K562 (cell line): ENCODE data around the gene B3GALNT2. TPM values are rescaled to one million over a fixed set of nuclear protein-coding genes. Genes with fewer than 3 reads are reported as not detected.
A peak's percentile ranks its signal among the peaks of the same experiment; 100 is the strongest.

Experiments
- ATAC-seq: fragments of 200-7000 bp; cut with Tn5 transposase; 3 replicates; pipeline ENCODE4 v1.9.1; 2020; ENCODE audit warnings: moderate library complexity
- BruUV-seq: library from RNA; stranded (reverse); fragments of 400-500 nt; replicated peaks from 2 replicates; lab custom pipeline; 2021; lab: Mats Ljungman, UMichigan
- CTCF ChIA-PET: fragments of 300-600 bp; formaldehyde crosslinking; extraction: SDS; loops from one replicate; lab custom pipeline; 2021; ENCODE audit warnings: low intra/inter-chr PET ratio; lab: Yijun Ruan, JAX
- POLR2A ChIA-PET: fragments of 300-600, 350-650 bp; sonication (Branson Sonifier 250); formaldehyde crosslinking; extraction: SDS; loops from one replicate; lab custom pipeline; 2021; ENCODE audit warnings: antibody characterized with exemption, inconsistent platforms; lab: Yijun Ruan, JAX
- DNase-seq, 4 experiments: peaks; one replicate each; pipeline versions ENCODE4 v3.0.0 to v3.0.0-alpha.2; 2011 to 2018; ENCODE audit warnings: low spot score in 3 of 4, mixed read lengths in 3 of 4; ENCODE audit errors: extremely low read depth in 1 of 4
- FAIRE-seq: peaks from 2 replicates; lab custom pipeline; 2011; peaks lifted over from hg19 to GRCh38; lab: Jason Lieb, UNC
- H2AFZ ChIP-seq: 2 replicates; pipeline ENCODE4 v1.6.0; 2011; ENCODE audit warnings: low read depth, low read length, control low read depth, inconsistent platforms
- H3K27ac ChIP-seq: fragments of 200-600 bp; 3 replicates; pipeline ENCODE4 v1.8.0; 2011; ENCODE audit warnings: low read depth, mild to moderate bottlenecking, control low read depth, inconsistent platforms, low read length, moderate library complexity, mixed read lengths; ENCODE audit errors: extremely low read depth
- H3K27me3 ChIP-seq, 2 experiments: fragments of 300-600 bp in 1 of 2; 2 replicates in 1 of 2; 3 replicates in 1 of 2; pipeline versions ENCODE4 v1.6.0 to v1.8.0; 2011; ENCODE audit warnings: inconsistent platforms in 2 of 2, low read length in 2 of 2, mild to moderate bottlenecking in 1 of 2, mixed read lengths in 1 of 2, moderate library complexity in 1 of 2; ENCODE audit not compliant: control insufficient read depth in 2 of 2, insufficient read depth in 2 of 2
- H3K36me3 ChIP-seq: fragments of 300-600 bp; 3 replicates; pipeline ENCODE4 v1.8.0; 2011; ENCODE audit warnings: mild to moderate bottlenecking, low read length, inconsistent platforms; ENCODE audit not compliant: control insufficient read depth, insufficient read depth
- H3K4me1 ChIP-seq, 2 experiments: fragments of 200-600 bp in 1 of 2; replicated peaks in 1 of 2; 2 replicates in 1 of 2; 3 replicates in 1 of 2; pipeline versions ENCODE4 v1.5.1 to v1.8.0; 2011; ENCODE audit warnings: inconsistent platforms in 2 of 2, low read length in 2 of 2, mild to moderate bottlenecking in 1 of 2, mixed read lengths in 1 of 2, moderate library complexity in 1 of 2; ENCODE audit not compliant: control insufficient read depth in 2 of 2, insufficient read depth in 2 of 2
- H3K4me2 ChIP-seq: 2 replicates; pipeline ENCODE4 v1.6.1; 2011; ENCODE audit warnings: low read length, control low read depth, inconsistent platforms, mixed read lengths; ENCODE audit not compliant: insufficient read depth
- H3K4me3 ChIP-seq: fragments of 200-600 bp; sonication (generic), shearing (Covaris generic); 2 replicates; pipeline ENCODE4 v1.5.1; 2016; ENCODE audit warnings: control low read depth, inconsistent platforms
- H3K79me2 ChIP-seq: fragments of 200-600 bp; 3 replicates; pipeline ENCODE4 v1.8.0; 2011; ENCODE audit warnings: low read length, inconsistent platforms; ENCODE audit not compliant: control insufficient read depth, insufficient read depth
- H3K9ac ChIP-seq, 2 experiments: 2 replicates each; pipeline versions ENCODE4 v1.6.0 to v1.6.1; 2011; ENCODE audit warnings: low read depth in 2 of 2, low read length in 2 of 2, control low read depth in 1 of 2, inconsistent platforms in 1 of 2, mild to moderate bottlenecking in 1 of 2, mixed read lengths in 1 of 2; ENCODE audit not compliant: insufficient read depth in 1 of 2
- H3K9me1 ChIP-seq: one replicate; pipeline ENCODE4 v1.6.0; 2011; ENCODE audit warnings: inconsistent platforms, mild to moderate bottlenecking, low read length, moderate library complexity; ENCODE audit not compliant: control insufficient read depth, insufficient read depth
- H3K9me3 ChIP-seq: replicated peaks from 2 replicates; pipeline ENCODE4 v1.5.1; 2011; ENCODE audit warnings: low read depth, low read length, inconsistent platforms; ENCODE audit not compliant: control insufficient read depth, insufficient read depth
- H4K20me1 ChIP-seq: replicated peaks from 2 replicates; pipeline ENCODE4 v1.6.1; 2011; ENCODE audit warnings: low read length, inconsistent platforms, mixed read lengths; ENCODE audit not compliant: control insufficient read depth, insufficient read depth
- EP400 ChIP-seq: fragments of 450-650 bp; IDR thresholded peaks from 2 replicates; pipeline ENCODE4 v1.6.1; 2017; ENCODE audit warnings: antibody characterized with exemption, mild to moderate bottlenecking, moderate library complexity
- MGA ChIP-seq: fragments of 450-650 bp; IDR thresholded peaks from 2 replicates; pipeline ENCODE4 v1.6.1; 2016; ENCODE audit warnings: mild to moderate bottlenecking, moderate library complexity
- NR0B1 ChIP-seq: fragments of 450-650 bp; IDR thresholded peaks from one replicate; pipeline ENCODE4 v1.6.1; 2018; ENCODE audit warnings: mild to moderate bottlenecking, moderate library complexity; ENCODE audit not compliant: partially characterized antibody
- SP1 ChIP-seq: sonication (generic); formaldehyde crosslinking; IDR thresholded peaks from 2 replicates; pipeline ENCODE4 v1.8.1; 2022; ENCODE audit warnings: mild to moderate bottlenecking, missing genetic modification reagents
- WGBS: fragments of 100-300 bp; shearing (Covaris generic); methylation state at CpG from one replicate; pipeline ENCODE4 v1.1.6; 2016; ENCODE audit warnings: low coverage, mixed read lengths; ENCODE audit not compliant: insufficient coverage; ENCODE audit errors: missing lambda C conversion rate; 5-methylcytosine and 5-hydroxymethylcytosine counted together
- in situ Hi-C: fragments of 300-500 bp; cut with MboI; formaldehyde crosslinking; loops from 4 replicates; pipeline ENCODE4 v1.15.0; 2018; ENCODE audit warnings: inconsistent platforms, mixed read lengths
- intact Hi-C: fragments of 100-400 bp; cut with micrococcal nuclease; formaldehyde crosslinking; loops from 2 replicates; pipeline ENCODE4 v1.14.2; 2022
- polyA plus RNA-seq, 8 experiments: library from polyadenylated mRNA; depleted of rRNA in 4 of 8; stranded (reverse) in 5 of 8; unstranded in 3 of 8; fragments of >200 nt; fragmentation: Nextera tagmentation in 2 of 8; fragmentation: Illumina TruSeq in 1 of 8; extraction: Ambion mirVana in 2 of 8; extraction: Trizol in 1 of 8; gene quantifications; 2 replicates each; pipeline versions ENCODE4 v1.2.1 to v1.2.3, GENCODE V29; 2011 to 2014; ENCODE audit warnings: inconsistent platforms in 1 of 8, missing spikeins in 1 of 8
- total RNA-seq, 7 experiments: library from RNA; depleted of rRNA in 6 of 7; stranded (reverse); fragments of >200 nt in 6 of 7; fragmentation: Illumina TruSeq in 2 of 7; extraction: Trizol in 2 of 7; gene quantifications; 2 replicates each; pipeline versions ENCODE4 v1.2.1 to v1.2.3, GENCODE V29; 2011 to 2021; ENCODE audit warnings: low replicate concordance in 1 of 7

B3GALNT2 gene
- total and polyA plus RNA-seq, 9 of the 15 experiments (the other 6 are each of a cell fraction or from before 2014, with no cell fraction given), result 2.0 to 31.7 (median 22.9) TPM

- POLR2A ChIA-PET, result interaction anchor here (0.5 to 1.1 kb wide), 2 partner anchors 25 to 47 kb away, joined by 3 read pairs; no protein-coding TSS in a partner anchor
Measured at GRCh38 chr1:235448616-235449015, 55.6 kb downstream of the B3GALNT2 start.

More at GRCh38 chr1:235448616-235449015, 55.6 kb downstream of the B3GALNT2 start:
- Histone ChIP-seq H3K4me3 (no peak overlapping the region), H3K9me1 (no peaks in the 10 kb centered on the region), H3K27ac (no peak overlapping the region), H3K79me2 (no peaks in the 10 kb centered on the region), H3K27me3 (no peaks in the 10 kb centered on the region), H3K36me3 (peaks cover 91% of the 10 kb centered on the region), H3K9ac (no peak overlapping the region), H3K4me1 (peaks cover 0 to 6% of the 10 kb centered on the region in 2 experiments; a peak in 3 of 5 replicates), H4K20me1 (no peaks in the 10 kb centered on the region), H2AFZ (no peak overlapping the region), H3K4me2 (no peak overlapping the region), H3K9me3 (no peaks in the 10 kb centered on the region)
- no peak for DNase-seq
- CTCF ChIA-PET, result no interaction called here
- TSS peak; percentile 27 for BruUV-seq
- WGBS, result 90% methylated on average over 7 of the region's 7 CpGs
- no peak for ATAC-seq
- in situ Hi-C loops, result no loop called here
- TF ChIP-seq SP1 (CRISPR knock-in tag) (no peak), MGA (no peak), NR0B1 (no peak), EP400 (no peak)
- intact Hi-C loops, result no loop called here
- FAIRE-seq, result no peak
